NK-92 (cell line): ENCODE measurements around the gene PLEKHA3.
"Not testable (repeated sequence)": the region's sequence is repeated elsewhere in the genome, so short reads cannot be mapped to it uniquely, and the experiment has no call there.

Source experiments
- DNase-seq: peaks from one replicate; lab custom pipeline; 2025; ENCODE audit not compliant: unreplicated experiment; lab: John Stamatoyannopoulos, UW

PLEKHA3 gene

GRCh38 chr2:178522950-178523595 is 42.8 kb downstream of the PLEKHA3 start:
- DNase-seq, result no peak

- no peak for DNase-seq
These were observed 43.4 kb downstream of the PLEKHA3 start for GRCh38 chr2:178523596-178524134.

DNA sequence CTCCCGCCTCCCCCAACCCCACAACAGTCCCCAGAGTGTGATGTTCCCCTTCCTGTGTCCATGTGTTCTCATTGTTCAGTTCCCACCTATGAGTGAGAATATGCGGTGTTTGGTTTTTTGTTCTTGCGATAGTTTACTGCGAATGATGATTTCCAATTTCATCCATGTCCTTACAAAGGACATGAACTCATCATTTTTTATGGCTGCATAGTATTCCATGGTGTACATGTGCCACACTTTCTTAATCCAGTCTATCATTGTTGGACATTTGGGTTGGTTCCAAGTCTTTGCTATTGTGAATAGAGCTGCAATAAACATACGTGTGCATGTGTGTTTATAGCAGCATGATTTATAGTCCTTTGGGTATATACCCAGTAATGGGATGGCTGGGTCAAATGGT is 44.8 kb downstream of the PLEKHA3 start:
- not testable (repeated sequence) for DNase-seq

- not testable (repeated sequence) for DNase-seq
These were observed 45.2 kb downstream of the PLEKHA3 start for GRCh38 chr2:178525460-178525859.

DNA sequence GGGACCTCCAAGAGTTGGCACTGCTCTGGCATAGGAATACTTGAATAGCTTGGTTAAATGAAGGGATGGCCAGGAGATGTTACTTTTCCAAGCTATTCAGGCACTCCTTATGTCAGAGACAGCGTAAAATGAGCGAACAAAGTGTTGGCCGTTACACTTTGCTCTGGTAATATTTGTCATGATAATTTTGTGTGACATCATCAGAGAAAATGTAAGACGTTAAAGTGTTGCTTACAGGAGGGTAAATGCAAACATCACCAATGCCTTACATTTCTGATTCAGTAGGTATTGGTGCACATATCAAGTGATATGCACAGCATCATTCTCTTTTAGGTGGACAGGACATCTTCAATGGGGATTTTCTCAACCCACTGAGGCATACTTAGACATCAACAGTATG is 46.0 kb downstream of the PLEKHA3 start:
- DNase-seq, result no peak

- no peak for DNase-seq
These were observed 47.3 kb downstream of the PLEKHA3 start for GRCh38 chr2:178527592-178527991.

DNA sequence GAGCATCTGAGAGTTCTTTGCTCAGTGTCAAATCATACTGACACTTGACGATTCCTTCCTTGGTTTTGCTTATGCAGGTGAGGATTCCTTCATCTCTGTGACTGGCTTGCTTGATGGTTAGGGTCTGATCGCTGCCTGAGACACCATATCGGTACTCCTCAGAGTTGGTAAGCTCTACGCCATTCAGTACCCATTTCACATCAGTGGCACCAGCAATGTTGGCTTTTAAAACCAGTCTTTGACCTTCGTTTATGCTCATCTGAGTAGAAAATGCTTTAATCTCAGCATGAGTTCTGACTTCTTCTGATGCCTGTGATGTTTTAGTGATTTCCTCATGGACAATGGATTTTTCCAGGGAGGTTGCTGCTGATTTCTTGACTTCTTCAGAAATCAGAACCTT is 48.4 kb downstream of the PLEKHA3 start:
- DNase-seq, result no peak

- no peak for DNase-seq
These were observed 48.9 kb downstream of the PLEKHA3 start for GRCh38 chr2:178529194-178529593.

- no peak for DNase-seq
These were observed 49.9 kb downstream of the PLEKHA3 start for GRCh38 chr2:178530131-178530530.

DNA sequence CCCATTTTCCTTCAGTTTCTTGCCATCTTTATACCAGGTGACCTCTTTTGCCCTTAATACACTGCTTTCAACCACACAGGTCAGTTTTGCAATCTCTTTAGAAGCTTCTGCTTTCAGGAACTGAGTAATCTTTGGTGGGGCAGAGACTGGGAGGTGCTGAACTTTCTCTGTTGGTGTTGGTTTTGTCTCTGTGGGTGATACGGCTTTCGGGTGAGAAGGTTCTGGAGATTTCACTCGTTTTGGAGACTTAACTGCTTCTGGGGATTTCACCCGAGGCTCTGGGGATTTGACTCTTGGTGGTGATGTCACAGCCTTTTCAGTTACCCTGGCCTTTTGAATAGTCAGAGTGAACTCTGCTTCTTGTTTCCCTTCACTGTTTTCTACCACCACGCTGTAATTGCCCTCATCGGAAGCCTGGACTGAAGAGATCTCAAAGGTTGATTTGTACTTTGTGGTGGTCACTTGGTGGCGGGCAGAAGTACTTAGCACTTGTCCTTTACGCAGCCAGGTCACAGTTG is 50.4 kb downstream of the PLEKHA3 start:
- DNase-seq, result no peak

- no peak for DNase-seq
These were observed 50.9 kb downstream of the PLEKHA3 start for GRCh38 chr2:178531168-178531567.

- no peak for DNase-seq
These were observed 55.8 kb downstream of the PLEKHA3 start for GRCh38 chr2:178536037-178536436.

GRCh38 chr2:178542161-178542560 is 61.9 kb downstream of the PLEKHA3 start:
- no peak for DNase-seq

DNA sequence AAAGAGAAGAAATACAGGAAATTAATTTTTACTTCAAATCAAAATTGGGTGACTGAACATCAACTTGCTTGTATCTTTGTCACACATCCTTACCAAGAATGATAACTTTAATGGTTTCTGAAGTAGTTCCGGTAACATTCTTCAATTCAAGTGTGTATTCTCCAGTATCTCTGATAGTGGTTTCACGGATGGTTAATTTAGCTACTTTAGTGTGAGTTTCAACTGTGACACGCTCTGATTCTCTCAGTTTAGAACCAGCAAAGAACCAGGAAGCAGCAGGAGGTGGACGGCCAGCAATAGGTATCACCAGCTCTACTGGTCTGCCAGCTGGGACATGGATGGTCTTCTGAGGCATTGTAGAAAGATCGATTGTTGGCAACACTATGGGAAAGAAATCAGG is 62.3 kb downstream of the PLEKHA3 start:
- DNase-seq, result no peak

DNA sequence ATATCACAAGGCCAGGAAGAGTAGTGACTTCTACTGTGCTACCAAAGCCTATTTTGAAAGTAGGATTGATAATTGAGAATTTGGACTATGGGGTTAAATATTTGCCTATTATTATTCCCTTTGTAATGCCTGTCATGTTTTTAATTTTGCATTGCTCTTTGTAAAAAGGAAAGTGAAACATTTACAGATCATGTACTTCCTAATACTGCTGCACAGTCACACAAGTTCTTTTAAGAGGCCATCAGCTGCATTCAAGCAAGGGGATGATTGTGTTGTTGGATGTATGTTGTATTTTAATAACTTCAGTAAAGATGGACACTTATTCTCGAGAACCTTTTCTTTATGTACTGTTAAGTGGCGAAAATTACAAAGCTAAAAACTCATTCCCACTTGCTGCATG is 70.1 kb downstream of the PLEKHA3 start:
- no peak for DNase-seq

- no peak for DNase-seq
These were observed 72.8 kb downstream of the PLEKHA3 start for GRCh38 chr2:178553047-178553446.
